Measurements from ENCODE around the gene GZMM.

GZMM gene

DNA sequence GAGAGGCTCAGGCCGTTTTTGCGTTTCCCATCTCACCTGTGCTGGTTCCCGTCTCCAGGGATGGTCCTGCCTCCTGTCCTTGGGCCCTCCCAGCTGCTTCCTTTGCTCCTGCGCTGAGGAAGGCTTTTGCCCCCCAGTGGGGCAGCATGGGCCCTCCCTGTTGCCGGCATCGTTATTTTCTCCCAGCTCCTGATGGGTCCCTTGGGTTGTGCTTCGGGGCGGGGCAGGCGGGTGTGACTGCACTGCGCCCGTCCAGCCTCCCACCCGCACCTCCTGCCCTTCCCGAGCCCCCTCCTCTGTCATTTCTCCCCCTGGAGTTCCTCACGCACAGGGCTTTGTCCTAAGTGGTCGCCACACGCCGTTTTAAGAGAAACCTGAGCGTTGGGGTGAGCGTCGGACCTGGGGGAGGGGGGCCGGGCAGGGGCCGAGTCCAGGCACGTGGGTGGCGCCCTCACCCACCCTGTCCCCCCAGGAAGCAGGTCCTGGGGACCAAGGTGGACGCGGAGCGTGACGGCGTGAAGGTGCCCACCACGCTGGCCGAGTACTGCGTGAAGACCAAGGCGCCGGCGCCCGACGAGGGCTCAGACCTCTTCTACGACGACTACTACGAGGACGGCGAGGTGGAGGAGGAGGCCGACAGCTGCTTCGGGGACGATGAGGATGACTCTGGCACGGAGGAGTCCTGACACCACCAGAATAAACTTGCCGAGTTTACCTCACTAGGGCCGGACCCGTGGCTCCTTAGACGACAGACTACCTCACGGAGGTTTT, 2.8 kb upstream of the GZMM start:
- Histone ChIP-seq H3K27ac (ENCODE audit: low read length) (no peak overlapping the region), H3K4me3 (ENCODE audit: low read depth in 1 of 2, low read length in 2 of 2) (no peak overlapping the region), H3K4me1 (ENCODE audit: control insufficient read depth in 1 of 2, insufficient read depth in 2 of 2, low read length in 2 of 2) (no peaks in the 10 kb centered on the region), H3K36me3 (ENCODE audit: control insufficient read depth in 1 of 2, insufficient read depth in 2 of 2, low read length in 2 of 2) (peaks cover 4 to 56% of the 10 kb centered on the region in 2 donors), H3K27me3 (ENCODE audit: low read depth, low read length) (no peaks in the 10 kb centered on the region), H3K9me3 (ENCODE audit: control insufficient read depth in 1 of 2, low read length in 2 of 2) (no peaks in the 10 kb centered on the region)

- Histone ChIP-seq H3K27ac (ENCODE audit: low read length) (no peak overlapping the region), H3K4me3 (ENCODE audit: low read depth in 1 of 2, low read length in 2 of 2) (no peak overlapping the region), H3K9me3 (ENCODE audit: control insufficient read depth in 1 of 2, low read length in 2 of 2) (no peaks in the 10 kb centered on the region), H3K36me3 (ENCODE audit: control insufficient read depth in 1 of 2, insufficient read depth in 2 of 2, low read length in 2 of 2) (peaks cover 4 to 49% of the 10 kb centered on the region in 2 donors), H3K4me1 (ENCODE audit: control insufficient read depth in 1 of 2, insufficient read depth in 2 of 2, low read length in 2 of 2) (no peaks in the 10 kb centered on the region), H3K27me3 (ENCODE audit: low read depth, low read length) (no peaks in the 10 kb centered on the region)
Observed at GRCh38 chr19:541699-542098, 2.2 kb upstream of the GZMM start.

- H3K9me3 ChIP-seq (ENCODE audit: control insufficient read depth in 1 of 2, low read length in 2 of 2): no peaks in the 10 kb centered on the region
- H3K36me3 ChIP-seq (ENCODE audit: control insufficient read depth in 1 of 2, insufficient read depth in 2 of 2, low read length in 2 of 2): peaks cover 4 to 43% of the 10 kb centered on the region in 2 donors
- H3K27me3 ChIP-seq (ENCODE audit: low read depth, low read length): no peaks in the 10 kb centered on the region
- H3K4me3 ChIP-seq (ENCODE audit: low read depth in 1 of 2, low read length in 2 of 2): no peak overlapping the region
- no peak overlapping the region for H3K27ac ChIP-seq (ENCODE audit: low read length)
- no peaks in the 10 kb centered on the region for H3K4me1 ChIP-seq (ENCODE audit: control insufficient read depth in 1 of 2, insufficient read depth in 2 of 2, low read length in 2 of 2)
Observed at GRCh38 chr19:542173-542866, 1.5 kb upstream of the GZMM start.

- Histone ChIP-seq H3K27me3 (ENCODE audit: low read depth, low read length) (no peaks in the 10 kb centered on the region), H3K4me3 (ENCODE audit: low read depth in 1 of 2, low read length in 2 of 2) (no peak overlapping the region), H3K9me3 (ENCODE audit: control insufficient read depth in 1 of 2, low read length in 2 of 2) (no peaks in the 10 kb centered on the region), H3K36me3 (ENCODE audit: control insufficient read depth in 1 of 2, insufficient read depth in 2 of 2, low read length in 2 of 2) (peaks cover 0 to 6% of the 10 kb centered on the region in 2 donors), H3K27ac (ENCODE audit: low read length) (no peak overlapping the region), H3K4me1 (ENCODE audit: control insufficient read depth in 1 of 2, insufficient read depth in 2 of 2, low read length in 2 of 2) (no peaks in the 10 kb centered on the region)
Observed at GRCh38 chr19:547117-547516, 3.3 kb downstream of the GZMM start.

DNA sequence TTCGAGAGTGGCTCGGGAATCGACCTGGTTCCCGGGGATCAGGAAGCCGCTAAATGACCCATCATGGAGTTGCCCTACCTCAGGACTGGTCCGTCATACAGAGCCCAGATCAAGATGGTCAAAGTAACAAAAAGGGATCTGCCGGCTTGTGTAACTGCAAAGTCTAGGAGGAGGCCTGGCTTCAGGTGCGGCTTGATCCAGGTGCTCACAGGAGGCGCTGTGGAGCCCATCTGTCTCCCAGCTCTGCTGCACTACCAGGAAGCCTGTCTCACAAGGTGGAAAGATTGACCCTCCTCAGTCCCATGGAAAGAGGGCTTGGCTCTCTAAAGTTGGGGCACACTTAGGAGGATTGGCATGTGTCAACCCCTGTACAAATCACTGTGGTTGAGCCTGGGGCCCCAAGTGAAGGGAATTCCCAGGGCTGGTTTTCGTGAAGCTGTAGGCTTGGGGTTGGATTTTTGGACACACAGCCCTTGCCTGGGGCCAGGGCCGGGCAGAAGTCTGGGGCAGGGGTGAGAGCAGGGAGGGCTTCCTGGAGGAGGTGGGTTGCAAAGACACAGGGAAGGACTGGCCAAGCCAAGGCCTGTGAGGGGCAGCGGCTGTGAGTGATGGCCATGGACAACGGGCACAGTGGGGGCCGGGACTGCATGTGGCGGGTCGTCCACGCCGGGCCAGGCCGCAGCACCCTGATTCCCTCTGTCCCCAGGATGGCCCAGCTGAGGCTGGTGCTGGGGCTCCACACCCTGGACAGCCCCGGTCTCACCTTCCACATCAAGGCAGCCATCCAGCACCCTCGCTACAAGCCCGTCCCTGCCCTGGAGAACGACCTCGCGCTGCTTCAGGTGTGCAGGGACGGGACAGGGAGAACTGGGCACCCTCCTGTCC, 4.2 kb downstream of the GZMM start:
- no peaks in the 10 kb centered on the region for H3K36me3 ChIP-seq (ENCODE audit: control insufficient read depth in 1 of 2, insufficient read depth in 2 of 2, low read length in 2 of 2)
- H3K27ac ChIP-seq (ENCODE audit: low read length): no peak overlapping the region
- no peaks in the 10 kb centered on the region for H3K27me3 ChIP-seq (ENCODE audit: low read depth, low read length)
- no peaks in the 10 kb centered on the region for H3K4me1 ChIP-seq (ENCODE audit: control insufficient read depth in 1 of 2, insufficient read depth in 2 of 2, low read length in 2 of 2)
- H3K4me3 ChIP-seq (ENCODE audit: low read depth in 1 of 2, low read length in 2 of 2): no peak overlapping the region
- H3K9me3 ChIP-seq (ENCODE audit: control insufficient read depth in 1 of 2, low read length in 2 of 2): no peaks in the 10 kb centered on the region

DNA sequence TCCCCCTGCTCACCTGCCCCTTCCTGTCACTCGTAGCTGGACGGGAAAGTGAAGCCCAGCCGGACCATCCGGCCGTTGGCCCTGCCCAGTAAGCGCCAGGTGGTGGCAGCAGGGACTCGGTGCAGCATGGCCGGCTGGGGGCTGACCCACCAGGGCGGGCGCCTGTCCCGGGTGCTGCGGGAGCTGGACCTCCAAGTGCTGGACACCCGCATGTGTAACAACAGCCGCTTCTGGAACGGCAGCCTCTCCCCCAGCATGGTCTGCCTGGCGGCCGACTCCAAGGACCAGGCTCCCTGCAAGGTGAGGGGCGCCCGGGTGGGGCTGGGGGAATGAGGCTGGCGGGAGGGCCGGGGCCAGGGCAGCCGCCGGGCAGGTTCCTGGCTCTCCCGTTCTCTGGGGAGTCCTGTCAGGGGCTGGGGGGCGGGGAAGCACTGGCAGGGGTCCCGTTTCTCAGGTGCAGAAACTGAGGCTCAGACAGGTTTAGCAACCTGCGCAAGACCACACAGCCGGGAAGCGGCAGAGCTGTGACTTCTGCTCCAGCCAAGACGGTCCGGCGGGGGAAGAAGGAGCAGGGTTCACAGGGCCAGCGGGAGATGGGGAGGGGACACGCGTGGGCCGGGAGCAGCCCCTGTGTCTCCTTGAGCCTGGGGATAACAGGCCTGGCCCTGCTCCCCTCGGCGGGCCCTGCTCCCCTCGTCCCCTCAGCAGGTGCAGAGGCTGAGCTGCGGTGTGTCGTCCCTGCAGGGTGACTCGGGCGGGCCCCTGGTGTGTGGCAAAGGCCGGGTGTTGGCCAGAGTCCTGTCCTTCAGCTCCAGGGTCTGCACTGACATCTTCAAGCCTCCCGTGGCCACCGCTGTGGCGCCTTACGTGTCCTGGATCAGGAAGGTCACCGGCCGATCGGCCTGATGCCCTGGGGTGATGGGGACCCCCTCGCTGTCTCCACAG, 5.3 kb downstream of the GZMM start:
- no peak overlapping the region for H3K27ac ChIP-seq (ENCODE audit: low read length)
- H3K4me3 ChIP-seq (ENCODE audit: low read depth in 1 of 2, low read length in 2 of 2): no peak overlapping the region
- no peaks in the 10 kb centered on the region for H3K36me3 ChIP-seq (ENCODE audit: control insufficient read depth in 1 of 2, insufficient read depth in 2 of 2, low read length in 2 of 2)
- H3K27me3 ChIP-seq (ENCODE audit: low read depth, low read length): no peaks in the 10 kb centered on the region
- no peaks in the 10 kb centered on the region for H3K4me1 ChIP-seq (ENCODE audit: control insufficient read depth in 1 of 2, insufficient read depth in 2 of 2, low read length in 2 of 2)
- no peaks in the 10 kb centered on the region for H3K9me3 ChIP-seq (ENCODE audit: control insufficient read depth in 1 of 2, low read length in 2 of 2)

DNA sequence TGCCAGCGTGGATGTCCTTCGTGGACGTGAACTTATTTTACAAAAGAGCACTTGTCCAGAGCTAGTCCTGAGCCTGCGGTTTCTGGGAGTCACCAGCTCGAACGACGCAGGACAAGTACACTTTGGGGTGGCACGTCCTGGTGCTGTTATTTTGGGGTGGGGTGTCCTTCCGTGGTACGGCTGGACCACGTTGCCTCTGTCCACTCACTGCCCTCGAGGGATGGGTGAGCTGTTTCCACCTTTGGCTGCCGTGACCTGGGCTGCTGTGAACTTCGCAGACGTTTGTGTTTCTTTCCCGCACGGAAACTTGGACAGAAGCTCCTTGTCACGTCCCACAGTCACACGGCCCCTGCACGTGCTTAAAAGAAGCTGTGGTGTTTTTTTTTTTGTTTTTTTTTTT, 11.0 kb downstream of the GZMM start:
- no peaks in the 10 kb centered on the region for H3K36me3 ChIP-seq (ENCODE audit: control insufficient read depth in 1 of 2, insufficient read depth in 2 of 2, low read length in 2 of 2)
- H3K27me3 ChIP-seq (ENCODE audit: low read depth, low read length): no peaks in the 10 kb centered on the region
- H3K4me3 ChIP-seq (ENCODE audit: low read depth in 1 of 2, low read length in 2 of 2): no peak overlapping the region
- H3K9me3 ChIP-seq (ENCODE audit: control insufficient read depth in 1 of 2, low read length in 2 of 2): no peaks in the 10 kb centered on the region
- H3K27ac ChIP-seq (ENCODE audit: low read length): no peak overlapping the region
- peaks cover 0 to 8% of the 10 kb centered on the region in 2 donors for H3K4me1 ChIP-seq (ENCODE audit: control insufficient read depth in 1 of 2, insufficient read depth in 2 of 2, low read length in 2 of 2)

DNA sequence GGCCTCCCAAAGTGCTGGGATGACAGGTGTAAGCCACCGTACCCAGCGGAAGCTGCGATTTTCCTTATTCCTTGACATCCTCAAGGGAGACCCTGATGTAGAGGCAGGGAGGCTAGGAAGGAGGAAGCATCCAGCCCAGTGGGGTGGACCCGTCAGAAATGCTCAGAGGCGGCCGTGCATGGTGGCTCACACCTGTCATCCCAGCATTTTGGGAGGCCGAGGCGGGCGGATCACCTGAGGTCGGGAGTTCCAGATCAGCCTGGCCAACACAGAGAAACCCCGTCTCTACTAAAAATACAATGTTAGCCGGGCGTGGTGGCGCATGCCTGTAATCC, 11.6 kb downstream of the GZMM start:
- H3K4me1 ChIP-seq (ENCODE audit: control insufficient read depth in 1 of 2, insufficient read depth in 2 of 2, low read length in 2 of 2): peaks cover 0 to 8% of the 10 kb centered on the region in 2 donors
- H3K4me3 ChIP-seq (ENCODE audit: low read depth in 1 of 2, low read length in 2 of 2): no peak overlapping the region
- no peak overlapping the region for H3K27ac ChIP-seq (ENCODE audit: low read length)
- no peaks in the 10 kb centered on the region for H3K9me3 ChIP-seq (ENCODE audit: control insufficient read depth in 1 of 2, low read length in 2 of 2)
- H3K36me3 ChIP-seq (ENCODE audit: control insufficient read depth in 1 of 2, insufficient read depth in 2 of 2, low read length in 2 of 2): no peaks in the 10 kb centered on the region
- H3K27me3 ChIP-seq (ENCODE audit: low read depth, low read length): no peaks in the 10 kb centered on the region

DNA sequence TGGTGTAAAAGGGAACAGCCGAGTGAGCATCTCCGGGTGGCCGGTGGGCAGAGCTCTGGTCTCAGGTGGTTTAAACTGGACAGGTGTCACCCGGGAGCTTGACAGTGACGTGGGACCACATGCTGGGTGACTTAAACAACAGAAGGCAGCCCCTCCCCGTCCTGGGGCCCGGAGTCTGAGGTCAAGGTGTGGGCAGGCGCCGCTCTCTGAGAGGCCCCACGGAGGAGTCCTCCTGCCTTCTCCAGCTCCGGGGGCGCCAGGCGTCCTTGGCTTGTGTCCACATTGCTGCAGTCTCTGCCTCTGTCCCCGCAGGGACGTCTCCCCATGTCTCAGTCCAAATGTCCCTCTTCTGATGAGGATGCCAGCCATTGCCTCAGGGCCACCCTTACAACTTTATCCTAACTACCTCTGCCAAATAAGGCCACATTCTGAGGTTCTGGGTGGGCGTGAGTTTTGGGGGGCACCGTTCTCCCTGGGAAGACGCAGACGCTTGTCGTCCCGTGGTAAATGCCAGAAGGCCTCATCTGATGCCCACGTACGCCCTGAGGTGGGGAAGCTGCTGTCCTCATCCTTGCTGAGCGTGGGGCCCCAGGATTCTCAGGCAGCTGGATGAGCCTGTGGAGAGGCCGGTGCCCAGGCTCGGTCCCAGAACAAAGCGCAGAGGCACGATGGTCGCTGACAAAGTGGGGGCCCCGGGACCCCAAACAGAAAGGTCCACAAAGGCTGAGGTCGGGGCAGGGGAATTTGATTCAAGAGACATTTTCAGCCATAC, 12.9 kb downstream of the GZMM start:
- H3K36me3 ChIP-seq (ENCODE audit: control insufficient read depth in 1 of 2, insufficient read depth in 2 of 2, low read length in 2 of 2): no peaks in the 10 kb centered on the region
- peaks cover 0 to 8% of the 10 kb centered on the region in 2 donors for H3K4me1 ChIP-seq (ENCODE audit: control insufficient read depth in 1 of 2, insufficient read depth in 2 of 2, low read length in 2 of 2)
- no peak overlapping the region for H3K27ac ChIP-seq (ENCODE audit: low read length)
- H3K9me3 ChIP-seq (ENCODE audit: control insufficient read depth in 1 of 2, low read length in 2 of 2): no peaks in the 10 kb centered on the region
- no peaks in the 10 kb centered on the region for H3K27me3 ChIP-seq (ENCODE audit: low read depth, low read length)
- H3K4me3 ChIP-seq (ENCODE audit: low read depth in 1 of 2, low read length in 2 of 2): no peak overlapping the region

DNA sequence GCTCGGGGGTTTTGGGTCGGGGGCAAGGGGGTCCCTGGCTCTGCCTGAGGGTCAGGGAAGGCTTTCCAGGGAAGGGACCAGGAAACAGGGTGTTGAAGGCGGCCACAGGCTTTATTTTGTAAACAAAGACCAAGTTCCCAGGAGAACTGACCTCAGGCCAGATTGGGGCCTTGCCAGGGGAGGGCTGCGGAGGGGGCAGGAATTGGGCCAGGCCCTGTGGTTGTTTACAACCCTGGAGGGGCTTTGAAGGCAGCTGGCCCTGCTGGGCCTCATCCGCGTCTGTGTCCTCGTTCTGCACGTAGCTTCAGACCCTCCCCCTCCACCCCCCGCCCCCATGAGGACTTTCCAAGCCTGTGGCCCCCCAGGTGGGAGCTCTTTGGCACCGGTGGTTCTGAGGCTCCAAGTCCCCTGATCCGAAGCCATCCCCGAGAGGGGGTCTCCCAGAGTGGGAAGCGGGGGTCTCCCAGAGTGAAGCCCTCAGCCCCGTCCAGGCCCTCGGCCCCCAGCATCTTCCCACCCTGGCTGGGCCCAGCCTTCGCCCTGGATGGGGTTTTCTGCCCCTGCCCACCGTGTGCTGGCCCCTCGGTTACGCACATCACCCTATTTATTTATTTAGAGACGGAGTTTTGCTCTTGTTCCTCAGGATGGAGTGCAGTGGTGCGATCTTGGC, 15.1 kb downstream of the GZMM start:
- Histone ChIP-seq H3K4me1 (ENCODE audit: control insufficient read depth in 1 of 2, insufficient read depth in 2 of 2, low read length in 2 of 2) (peaks cover 0 to 8% of the 10 kb centered on the region in 2 donors), H3K27ac (ENCODE audit: low read length) (no peak overlapping the region), H3K9me3 (ENCODE audit: control insufficient read depth in 1 of 2, low read length in 2 of 2) (no peaks in the 10 kb centered on the region), H3K27me3 (ENCODE audit: low read depth, low read length) (no peaks in the 10 kb centered on the region), H3K36me3 (ENCODE audit: control insufficient read depth in 1 of 2, insufficient read depth in 2 of 2, low read length in 2 of 2) (no peaks in the 10 kb centered on the region), H3K4me3 (ENCODE audit: low read depth in 1 of 2, low read length in 2 of 2) (no peak overlapping the region)
